RWPE2 (cell line): ENCODE results near the gene VPS39.

Experiments
- ATAC-seq: fragments of 200-7000 bp; cut with Tn5 transposase; 3 replicates; pipeline ENCODE4 v1.9.1; 2021; ENCODE audit warnings: low read depth
- DNase-seq: peaks from one replicate; pipeline ENCODE4 v3.0.0-alpha.2; 2020; ENCODE audit warnings: low spot score
- H3K27ac ChIP-seq: fragments of 450-650 bp; 2 replicates; pipeline ENCODE4 v1.5.1; 2017; ENCODE audit warnings: mild to moderate bottlenecking; ENCODE audit not compliant: poor library complexity, severe bottlenecking
- H3K27me3 ChIP-seq: fragments of 250-450 bp; sonication (Bioruptor Pico); 2 replicates; pipeline ENCODE4 v1.5.1; 2021; ENCODE audit warnings: mild to moderate bottlenecking, moderate library complexity; ENCODE audit not compliant: insufficient read depth, poor library complexity, severe bottlenecking
- H3K36me3 ChIP-seq: fragments of 250-450 bp; sonication (Bioruptor Pico); 2 replicates; pipeline ENCODE4 v1.5.1; 2020; ENCODE audit warnings: low read depth, mild to moderate bottlenecking, moderate library complexity
- H3K4me1 ChIP-seq: fragments of 250-450 bp; sonication (Bioruptor Pico); 2 replicates; pipeline ENCODE4 v1.5.1; 2021; ENCODE audit warnings: mild to moderate bottlenecking, moderate library complexity; ENCODE audit not compliant: insufficient read depth, poor library complexity, severe bottlenecking
- H3K4me3 ChIP-seq: fragments of 250-450 bp; sonication (Bioruptor Pico); 2 replicates; pipeline ENCODE4 v1.5.1; 2021; ENCODE audit warnings: mild to moderate bottlenecking, moderate library complexity; ENCODE audit not compliant: severe bottlenecking
- H3K9me3 ChIP-seq: fragments of 250-450 bp; sonication (Bioruptor Pico); 2 replicates; pipeline ENCODE4 v1.5.1; 2021; ENCODE audit warnings: mild to moderate bottlenecking, moderate library complexity; ENCODE audit not compliant: severe bottlenecking
- CTCF ChIP-seq: fragments of 450-650 bp; IDR thresholded peaks from one replicate; pipeline ENCODE4 v1.5.1; 2017; ENCODE audit warnings: mild to moderate bottlenecking, moderate library complexity; ENCODE audit not compliant: poor library complexity, severe bottlenecking

Gene VPS39

GRCh38 chr15:42119446-42119760, 88.7 kb downstream of the VPS39 start:
- H3K36me3 ChIP-seq, result no peaks in the 10 kb centered on the region
- no peak overlapping the region for H3K27ac ChIP-seq
- no peaks in the 10 kb centered on the region for H3K4me1 ChIP-seq
- ATAC-seq (no peak), DNase-seq (no peak)
- TF ChIP-seq CTCF, result no peak
- no peaks in the 10 kb centered on the region for H3K27me3 ChIP-seq
- no peaks in the 10 kb centered on the region for H3K9me3 ChIP-seq
- H3K4me3 ChIP-seq, result no peak overlapping the region

GRCh38 chr15:42118650-42119445, 89.3 kb downstream of the VPS39 start:
- H3K27ac ChIP-seq, result no peak overlapping the region
- H3K27me3 ChIP-seq, result no peaks in the 10 kb centered on the region
- TF ChIP-seq CTCF, result no peak
- no peak for DNase-seq
- no peaks in the 10 kb centered on the region for H3K9me3 ChIP-seq
- no peaks in the 10 kb centered on the region for H3K36me3 ChIP-seq
- no peak overlapping the region for H3K4me3 ChIP-seq
- ATAC-seq, result peak; percentile 60; the same call in 2 of the 3 replicates
- no peaks in the 10 kb centered on the region for H3K4me1 ChIP-seq

GRCh38 chr15:42111924-42112323, 96.2 kb downstream of the VPS39 start:
- no peak for TF ChIP-seq CTCF
- DNase-seq (no peak), ATAC-seq (no peak)
- Histone ChIP-seq H3K4me1 (no peaks in the 10 kb centered on the region), H3K36me3 (no peaks in the 10 kb centered on the region), H3K9me3 (no peaks in the 10 kb centered on the region), H3K27ac (no peak overlapping the region), H3K4me3 (no peak overlapping the region), H3K27me3 (no peaks in the 10 kb centered on the region)

- ATAC-seq (no peak), DNase-seq (no peak)
- Histone ChIP-seq H3K4me3 (no peak overlapping the region), H3K27ac (no peak overlapping the region), H3K9me3 (no peaks in the 10 kb centered on the region), H3K27me3 (no peaks in the 10 kb centered on the region), H3K4me1 (no peaks in the 10 kb centered on the region), H3K36me3 (no peaks in the 10 kb centered on the region)
- TF ChIP-seq CTCF, result no peak
Measured at GRCh38 chr15:42110367-42110766, 97.7 kb downstream of the VPS39 start.

GRCh38 chr15:42108806-42109205, 99.3 kb downstream of the VPS39 start:
- DNase-seq, result no peak
- Histone ChIP-seq H3K9me3 (no peaks in the 10 kb centered on the region), H3K4me3 (no peak overlapping the region), H3K36me3 (no peaks in the 10 kb centered on the region), H3K27ac (no peak overlapping the region), H3K27me3 (no peaks in the 10 kb centered on the region), H3K4me1 (no peaks in the 10 kb centered on the region)
- ATAC-seq, result no peak
- no peak for TF ChIP-seq CTCF
